HG03039 (cell line): Measurements from ENCODE around the gene PCDHGA2.
"Not testable (repeated sequence)": the region's sequence is repeated elsewhere in the genome, so short reads cannot be mapped to it uniquely, and the experiment has no call there.

Source experiments
- ATAC-seq: cut with Tn5 transposase; IDR thresholded peaks from one replicate; pipeline ENCODE4 v1.9.1; 2021; ENCODE audit warnings: mild to moderate bottlenecking, moderate library complexity; ENCODE audit not compliant: unreplicated experiment

The PCDHGA2 gene

DNA sequence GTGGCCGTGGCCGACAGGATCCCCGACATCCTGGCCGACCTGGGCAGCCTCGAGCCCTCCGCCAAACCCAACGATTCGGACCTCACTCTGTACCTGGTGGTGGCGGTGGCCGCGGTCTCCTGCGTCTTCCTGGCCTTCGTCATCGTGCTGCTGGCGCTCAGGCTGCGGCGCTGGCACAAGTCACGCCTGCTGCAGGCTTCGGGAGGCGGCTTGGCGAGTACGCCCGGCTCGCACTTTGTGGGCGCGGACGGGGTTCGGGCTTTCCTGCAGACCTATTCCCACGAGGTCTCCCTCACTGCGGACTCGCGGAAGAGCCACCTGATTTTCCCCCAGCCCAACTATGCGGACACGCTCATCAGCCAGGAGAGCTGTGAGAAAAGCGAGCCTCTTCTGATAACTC, 7.5 kb downstream of the PCDHGA2 start:
- not testable (repeated sequence) for ATAC-seq

DNA sequence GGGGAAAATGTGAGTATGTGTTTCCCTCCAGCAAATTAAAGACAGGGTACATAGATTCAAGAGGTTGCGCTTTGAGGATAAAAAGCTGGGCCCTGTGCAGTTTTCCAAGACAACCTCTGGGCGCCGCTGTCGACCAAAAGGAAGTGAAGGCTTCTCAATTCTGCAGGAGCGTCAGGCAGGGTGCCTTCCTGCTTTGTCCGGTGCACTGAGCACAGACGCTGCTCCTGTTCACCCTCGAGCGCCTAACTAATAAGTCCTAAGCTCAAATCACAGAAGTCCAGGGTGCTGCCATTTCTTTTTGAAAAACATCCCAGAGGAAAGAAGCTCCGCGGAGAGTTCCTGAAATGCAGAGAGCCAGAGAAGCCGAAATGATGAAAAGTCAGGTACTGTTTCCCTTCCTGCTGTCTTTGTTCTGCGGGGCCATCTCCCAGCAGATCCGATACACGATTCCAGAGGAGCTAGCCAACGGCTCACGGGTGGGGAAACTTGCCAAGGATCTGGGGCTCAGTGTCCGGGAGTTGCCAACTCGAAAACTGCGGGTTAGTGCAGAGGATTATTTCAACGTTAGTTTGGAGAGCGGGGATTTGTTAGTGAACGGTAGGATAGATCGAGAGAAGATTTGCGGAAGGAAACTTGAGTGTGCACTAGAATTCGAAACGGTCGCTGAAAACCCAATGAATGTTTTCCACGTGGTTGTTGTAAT, 11.5 kb downstream of the PCDHGA2 start, which contains the start of gene PCDHGB1:
Gene PCDHGB1 (plus strand): TSS at position 183 of the 703 bp plus-strand sequence. CDS start 162 bp downstream, at position 345.
- ATAC-seq, result no peak

DNA sequence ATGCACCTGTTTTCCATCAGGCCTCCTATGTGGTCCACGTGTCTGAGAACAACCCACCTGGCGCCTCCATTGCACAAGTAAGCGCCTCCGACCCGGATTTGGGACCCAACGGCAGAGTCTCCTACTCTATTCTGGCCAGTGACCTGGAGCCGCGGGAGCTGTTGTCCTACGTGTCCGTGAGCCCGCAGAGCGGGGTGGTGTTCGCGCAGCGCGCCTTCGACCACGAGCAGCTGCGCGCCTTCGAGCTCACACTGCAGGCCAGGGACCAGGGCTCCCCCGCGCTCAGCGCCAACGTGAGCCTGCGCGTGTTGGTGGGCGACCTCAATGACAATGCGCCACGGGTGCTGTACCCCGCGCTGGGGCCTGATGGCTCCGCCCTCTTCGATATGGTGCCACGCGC, 13.0 kb downstream of the PCDHGA2 start:
- ATAC-seq, result no peak

DNA sequence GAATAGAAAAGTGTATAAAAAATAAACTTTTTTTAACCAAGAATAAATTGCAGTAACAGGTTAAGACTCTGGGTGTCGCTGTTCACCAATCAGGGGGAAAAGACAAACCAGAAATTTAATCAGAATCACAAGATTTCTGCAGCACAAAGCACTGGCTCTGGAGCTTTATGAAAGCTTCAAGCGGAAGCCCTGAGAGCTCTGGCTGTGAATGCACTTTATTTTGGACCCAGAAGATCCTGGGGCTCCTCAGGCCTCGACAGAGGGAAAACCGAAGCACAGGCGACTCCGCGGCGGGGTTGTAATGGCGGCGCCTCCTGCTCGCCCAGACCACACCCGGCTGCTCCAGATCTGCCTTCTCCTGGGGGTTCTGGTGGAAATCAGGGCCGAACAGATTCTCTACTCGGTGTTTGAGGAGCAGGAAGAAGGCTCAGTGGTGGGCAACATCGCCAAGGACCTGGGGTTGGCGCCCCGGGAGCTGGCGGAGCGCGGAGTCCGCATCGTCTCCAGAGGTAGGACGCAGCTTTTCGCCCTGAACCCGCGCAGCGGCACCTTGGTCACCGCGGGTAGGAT, 16.4 kb downstream of the PCDHGA2 start, which contains the start of gene PCDHGA4:
Gene PCDHGA4 (plus strand): TSS at position 122 of the 570 bp plus-strand sequence. CDS start 87 bp downstream, at position 209.
- no peak for ATAC-seq

DNA sequence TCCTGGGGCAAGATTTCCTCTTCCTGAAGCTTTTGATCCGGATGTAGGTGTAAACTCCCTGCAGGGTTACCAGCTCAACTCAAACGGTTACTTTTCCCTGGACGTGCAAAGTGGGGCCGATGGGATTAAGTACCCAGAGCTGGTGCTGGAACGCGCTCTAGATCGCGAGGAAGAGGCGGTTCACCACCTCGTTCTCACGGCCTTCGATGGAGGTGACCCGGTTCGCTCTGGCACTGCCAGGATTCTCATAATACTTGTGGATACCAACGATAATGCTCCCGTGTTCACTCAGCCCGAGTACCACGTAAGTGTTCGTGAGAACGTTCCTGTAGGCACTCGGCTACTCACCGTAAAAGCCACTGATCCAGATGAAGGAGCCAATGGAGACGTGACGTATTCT, 17.1 kb downstream of the PCDHGA2 start:
- ATAC-seq, result no peak

DNA sequence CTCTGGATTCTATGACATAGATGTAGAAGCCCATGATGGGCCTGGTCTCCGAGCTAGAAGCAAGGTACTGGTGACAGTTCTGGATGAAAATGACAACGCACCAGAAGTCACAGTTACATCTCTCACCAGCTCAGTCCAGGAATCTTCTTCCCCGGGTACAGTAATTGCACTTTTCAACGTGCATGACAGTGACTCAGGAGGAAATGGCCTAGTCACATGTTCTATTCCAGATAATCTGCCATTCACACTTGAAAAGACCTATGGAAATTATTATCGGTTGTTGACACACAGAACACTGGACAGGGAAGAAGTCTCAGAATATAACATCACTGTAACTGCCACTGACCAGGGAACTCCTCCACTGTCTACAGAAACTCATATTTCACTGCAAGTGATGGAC, 17.6 kb downstream of the PCDHGA2 start:
- no peak for ATAC-seq

DNA sequence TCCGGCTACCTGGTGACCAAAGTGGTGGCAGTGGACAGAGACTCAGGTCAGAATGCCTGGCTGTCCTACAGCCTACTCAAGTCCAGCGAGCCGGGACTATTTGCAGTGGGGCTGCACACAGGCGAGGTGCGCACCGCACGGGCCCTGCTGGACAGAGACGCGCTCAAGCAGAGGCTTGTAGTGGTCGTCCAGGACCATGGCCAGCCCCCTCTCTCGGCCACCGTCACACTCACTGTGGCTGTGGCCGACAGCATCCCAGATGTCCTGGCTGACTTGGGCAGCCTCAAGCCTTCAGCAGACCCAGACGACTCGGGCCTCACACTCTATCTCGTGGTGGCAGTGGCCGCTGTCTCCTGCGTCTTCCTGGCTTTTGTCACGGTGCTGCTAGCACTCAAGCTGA, 18.4 kb downstream of the PCDHGA2 start:
- no peak for ATAC-seq

DNA sequence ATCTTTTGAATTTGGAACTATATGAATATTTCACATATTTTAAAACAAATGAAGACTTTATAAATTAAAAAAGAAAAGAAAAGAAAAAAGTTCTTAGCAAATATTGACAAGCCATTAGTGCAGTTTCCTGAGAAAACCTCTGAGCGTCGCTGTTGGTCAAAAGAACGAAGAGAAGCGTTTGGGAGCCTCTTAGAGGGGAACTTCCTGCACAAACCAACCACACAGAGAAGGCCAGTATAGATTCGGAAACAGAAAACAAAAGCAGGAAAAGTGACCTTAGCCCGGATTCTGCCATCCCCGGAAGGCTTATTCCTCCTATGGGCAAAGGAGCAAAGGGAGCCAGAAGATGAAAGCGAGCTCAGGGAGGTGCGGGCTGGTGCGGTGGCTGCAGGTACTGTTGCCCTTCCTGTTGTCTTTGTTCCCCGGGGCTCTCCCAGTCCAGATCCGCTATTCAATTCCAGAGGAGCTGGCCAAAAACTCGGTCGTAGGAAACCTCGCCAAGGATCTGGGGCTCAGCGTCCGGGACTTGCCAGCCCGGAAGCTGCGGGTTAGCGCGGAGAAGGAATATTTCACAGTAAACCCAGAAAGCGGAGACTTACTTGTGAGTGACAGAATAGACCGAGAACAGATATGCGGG, 21.3 kb downstream of the PCDHGA2 start, which contains the start of gene PCDHGB2:
Gene PCDHGB2 (plus strand): TSS at position 205 of the 637 bp plus-strand sequence. CDS start 142 bp downstream, at position 347.
- ATAC-seq, result no peak

DNA sequence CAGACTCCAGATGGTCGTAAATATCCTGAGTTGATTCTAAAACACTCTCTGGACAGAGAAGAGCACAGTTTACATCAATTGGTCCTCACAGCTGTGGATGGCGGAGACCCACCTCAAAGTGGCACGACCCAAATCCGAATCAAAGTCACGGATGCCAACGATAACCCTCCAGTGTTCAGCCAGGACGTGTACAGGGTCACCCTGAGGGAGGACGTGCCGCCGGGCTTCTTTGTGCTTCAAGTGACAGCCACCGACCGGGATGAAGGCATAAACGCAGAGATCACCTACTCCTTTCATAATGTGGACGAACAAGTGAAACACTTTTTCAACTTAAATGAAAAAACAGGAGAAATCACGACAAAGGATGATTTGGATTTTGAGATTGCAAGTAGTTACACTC, 22.1 kb downstream of the PCDHGA2 start:
- no peak for ATAC-seq

DNA sequence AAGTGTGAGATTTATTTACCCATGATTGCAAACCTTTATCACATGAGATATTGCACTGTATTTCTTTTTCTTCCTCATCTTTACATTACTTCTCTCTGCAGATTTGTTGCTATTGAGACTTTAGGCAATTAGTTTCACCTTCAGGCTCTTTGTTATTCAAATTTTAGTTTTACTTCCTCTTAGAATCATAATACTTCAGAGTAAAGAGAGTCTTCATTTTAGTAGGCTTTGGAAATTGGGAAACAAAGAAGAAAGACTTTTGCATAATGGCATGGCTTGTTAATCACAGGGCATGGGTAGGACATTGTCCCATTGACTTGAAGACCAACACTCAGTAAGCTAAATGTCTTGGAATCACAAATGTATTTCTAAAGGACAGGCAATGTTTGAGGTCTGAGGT, 24.2 kb downstream of the PCDHGA2 start:
- no peak for ATAC-seq

DNA sequence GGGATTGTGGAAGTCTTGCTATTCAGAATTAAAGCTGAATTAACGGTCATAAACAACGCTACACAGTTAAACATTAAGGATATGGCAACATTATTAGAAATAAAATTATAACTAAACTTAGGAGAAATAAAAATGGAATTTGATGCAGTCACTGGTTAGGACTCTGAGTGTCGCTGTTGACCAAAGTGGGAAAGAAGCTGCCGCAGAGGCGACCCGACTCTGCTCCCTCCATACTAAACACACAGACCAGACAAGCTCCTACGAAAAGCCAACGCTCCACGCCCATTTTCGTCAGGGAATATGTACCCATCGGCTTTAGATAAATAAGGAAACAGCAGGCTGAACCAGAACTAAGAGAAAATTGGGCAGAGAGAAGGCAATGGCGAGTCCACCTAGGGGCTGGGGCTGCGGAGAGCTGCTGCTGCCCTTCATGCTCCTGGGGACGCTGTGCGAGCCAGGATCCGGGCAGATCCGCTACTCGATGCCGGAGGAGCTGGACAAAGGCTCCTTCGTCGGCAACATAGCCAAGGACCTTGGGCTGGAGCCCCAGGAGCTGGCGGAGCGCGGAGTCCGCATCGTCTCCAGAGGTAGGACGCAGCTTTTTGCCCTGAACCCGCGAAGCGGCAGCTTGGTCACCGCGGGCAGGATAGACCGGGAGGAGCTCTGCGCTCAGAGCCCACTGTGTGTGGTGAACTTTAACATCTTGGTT, 25.5 kb downstream of the PCDHGA2 start, which contains the start of gene PCDHGA5:
Gene PCDHGA5 (plus strand): TSS at position 211 of the 709 bp plus-strand sequence. CDS start 169 bp downstream, at position 380.
- ATAC-seq, result no peak

DNA sequence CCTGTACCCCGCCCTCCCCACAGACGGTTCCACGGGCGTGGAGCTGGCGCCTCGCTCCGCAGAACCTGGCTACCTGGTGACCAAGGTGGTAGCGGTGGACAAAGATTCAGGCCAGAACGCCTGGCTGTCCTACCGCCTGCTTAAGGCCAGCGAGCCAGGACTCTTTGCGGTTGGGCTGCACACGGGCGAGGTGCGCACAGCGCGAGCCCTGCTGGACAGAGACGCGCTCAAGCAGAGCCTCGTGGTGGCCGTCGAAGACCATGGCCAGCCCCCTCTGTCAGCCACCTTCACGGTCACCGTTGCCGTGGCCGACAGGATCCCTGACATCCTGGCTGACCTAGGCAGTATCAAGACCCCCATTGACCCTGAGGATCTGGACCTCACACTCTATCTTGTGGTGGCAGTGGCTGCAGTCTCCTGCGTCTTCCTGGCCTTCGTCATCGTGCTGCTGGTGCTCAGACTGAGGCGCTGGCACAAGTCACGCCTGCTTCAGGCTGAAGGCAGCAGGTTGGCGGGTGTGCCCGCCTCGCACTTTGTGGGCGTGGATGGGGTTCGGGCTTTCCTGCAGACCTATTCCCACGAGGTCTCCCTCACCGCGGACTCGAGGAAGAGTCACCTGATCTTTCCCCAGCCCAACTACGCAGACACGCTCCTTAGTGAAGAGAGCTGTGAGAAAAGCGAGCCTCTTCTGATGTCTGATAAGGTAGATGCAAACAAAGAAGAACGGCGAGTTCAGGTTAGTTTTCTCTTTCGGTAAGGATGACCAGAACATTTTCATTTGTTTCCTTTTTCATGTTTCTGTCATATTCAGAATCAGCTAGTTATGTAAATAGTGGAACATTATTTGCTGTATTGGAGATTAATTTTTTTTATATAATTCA, 27.7 kb downstream of the PCDHGA2 start:
- ATAC-seq, result no peak

DNA sequence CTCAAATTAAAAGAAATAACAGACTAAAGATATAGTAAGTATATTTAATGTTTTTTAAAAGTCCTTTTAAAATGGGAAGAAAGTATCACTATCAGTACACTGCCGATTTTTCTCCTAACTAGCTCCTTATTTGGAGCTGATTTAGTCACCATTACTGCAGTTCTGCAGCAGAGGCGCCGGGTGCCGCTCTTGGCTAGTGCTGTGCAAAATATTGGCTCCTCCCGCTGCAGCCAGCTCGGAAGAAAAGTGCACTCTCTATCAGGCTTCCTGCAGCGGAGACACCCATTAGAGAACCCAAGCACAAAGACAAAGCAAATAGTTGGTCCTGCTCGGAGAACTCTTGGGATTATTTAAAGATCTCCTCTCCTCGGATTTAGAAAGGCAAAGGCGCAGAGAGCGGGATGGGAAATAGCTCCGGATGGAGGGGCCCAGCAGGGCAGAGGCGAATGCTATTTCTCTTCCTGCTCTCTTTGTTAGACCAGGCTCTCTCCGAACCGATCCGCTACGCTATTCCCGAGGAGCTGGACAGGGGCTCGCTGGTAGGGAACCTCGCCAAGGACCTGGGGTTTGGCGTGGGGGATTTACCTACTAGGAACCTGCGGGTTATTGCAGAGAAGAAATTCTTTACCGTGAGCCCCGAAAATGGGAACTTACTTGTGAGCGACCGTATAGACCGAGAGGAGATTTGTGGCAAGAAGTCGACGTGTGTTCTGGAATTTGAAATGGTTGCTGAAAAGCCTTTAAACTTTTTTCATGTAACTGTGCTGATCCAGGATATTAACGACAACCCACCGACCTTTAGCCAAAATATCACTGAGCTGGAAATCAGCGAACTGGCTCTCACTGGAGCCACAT, 31.7 kb downstream of the PCDHGA2 start, which contains the start of gene PCDHGB3:
Gene PCDHGB3 (plus strand): TSS at position 249 of the 855 bp plus-strand sequence. CDS start 153 bp downstream, at position 402.
- no peak for ATAC-seq

DNA sequence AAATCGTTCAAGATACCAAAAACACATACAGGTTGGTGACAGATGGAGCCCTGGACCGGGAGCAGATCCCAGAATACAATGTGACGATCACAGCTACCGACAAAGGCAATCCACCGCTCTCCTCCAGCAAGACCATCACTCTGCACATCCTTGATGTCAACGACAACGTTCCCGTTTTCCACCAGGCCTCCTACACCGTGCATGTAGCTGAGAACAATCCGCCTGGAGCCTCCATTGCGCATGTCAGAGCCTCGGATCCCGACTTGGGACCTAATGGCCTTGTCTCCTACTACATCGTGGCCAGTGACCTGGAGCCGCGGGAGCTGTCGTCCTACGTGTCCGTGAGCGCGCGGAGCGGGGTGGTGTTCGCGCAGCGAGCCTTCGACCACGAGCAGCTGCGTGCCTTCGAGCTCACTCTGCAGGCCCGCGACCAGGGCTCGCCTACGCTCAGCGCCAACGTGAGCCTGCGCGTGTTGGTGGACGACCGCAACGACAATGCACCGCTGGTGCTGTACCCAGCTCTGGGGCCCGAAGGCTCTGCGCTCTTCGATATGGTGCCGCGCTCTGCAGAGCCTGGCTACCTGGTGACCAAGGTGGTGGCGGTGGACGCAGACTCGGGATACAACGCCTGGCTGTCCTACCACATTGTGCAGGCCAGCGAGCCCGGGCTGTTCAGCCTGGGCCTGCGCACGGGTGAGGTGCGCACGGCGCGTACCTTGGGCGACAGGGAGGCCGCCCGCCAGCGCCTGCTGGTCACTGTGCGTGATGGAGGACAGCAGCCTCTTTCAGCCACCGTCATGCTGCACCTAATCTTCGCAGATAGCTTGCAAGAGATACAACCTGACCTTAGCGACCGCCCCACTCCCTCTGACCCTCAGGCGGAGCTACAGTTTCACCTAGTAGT, 33.3 kb downstream of the PCDHGA2 start:
- no peak for ATAC-seq

DNA sequence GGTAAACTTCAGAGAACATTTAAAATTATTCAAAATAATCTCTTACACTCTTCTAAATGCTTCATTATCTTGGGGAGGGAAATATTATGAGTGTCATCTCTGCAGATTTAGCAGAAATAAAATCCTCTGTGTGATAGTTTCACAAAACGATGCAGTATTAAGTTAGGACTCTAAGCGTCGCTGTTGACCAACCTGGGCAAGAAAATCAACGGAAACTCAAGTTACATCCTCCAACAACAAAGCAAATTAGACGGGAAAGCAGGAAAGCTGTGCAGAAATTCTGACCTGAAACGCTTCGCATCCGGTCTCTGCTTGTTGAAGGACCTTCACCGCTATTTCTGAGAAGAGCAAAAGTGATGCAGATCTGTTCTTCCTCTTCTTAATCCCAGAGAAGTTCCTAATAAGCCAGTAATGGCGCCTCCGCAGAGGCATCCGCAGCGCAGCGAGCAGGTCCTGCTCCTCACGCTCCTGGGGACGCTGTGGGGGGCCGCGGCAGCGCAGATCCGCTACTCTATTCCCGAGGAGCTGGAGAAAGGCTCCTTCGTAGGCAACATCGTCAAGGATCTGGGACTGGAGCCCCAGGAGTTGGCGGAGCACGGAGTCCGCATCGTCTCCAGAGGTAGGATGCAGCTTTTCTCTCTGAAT, 35.2 kb downstream of the PCDHGA2 start, which contains the start of gene PCDHGA6:
Gene PCDHGA6 (plus strand): TSS at position 219 of the 645 bp plus-strand sequence. CDS start 193 bp downstream, at position 412.
- no peak for ATAC-seq

DNA sequence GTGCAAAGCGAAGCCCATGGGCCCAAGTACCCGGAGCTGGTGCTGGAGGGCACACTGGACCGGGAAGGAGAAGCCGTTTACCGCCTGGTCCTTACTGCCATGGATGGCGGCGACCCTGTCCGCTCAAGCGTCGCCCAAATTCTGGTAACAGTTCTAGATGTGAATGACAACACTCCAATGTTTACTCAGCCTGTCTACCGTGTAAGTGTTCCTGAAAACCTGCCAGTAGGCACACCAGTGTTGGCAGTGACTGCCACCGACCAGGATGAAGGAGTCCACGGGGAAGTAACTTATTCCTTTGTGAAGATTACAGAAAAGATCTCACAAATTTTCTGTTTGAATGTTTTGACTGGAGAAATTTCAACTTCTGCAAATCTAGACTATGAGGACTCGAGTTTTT, 36.1 kb downstream of the PCDHGA2 start:
- no peak for ATAC-seq

DNA sequence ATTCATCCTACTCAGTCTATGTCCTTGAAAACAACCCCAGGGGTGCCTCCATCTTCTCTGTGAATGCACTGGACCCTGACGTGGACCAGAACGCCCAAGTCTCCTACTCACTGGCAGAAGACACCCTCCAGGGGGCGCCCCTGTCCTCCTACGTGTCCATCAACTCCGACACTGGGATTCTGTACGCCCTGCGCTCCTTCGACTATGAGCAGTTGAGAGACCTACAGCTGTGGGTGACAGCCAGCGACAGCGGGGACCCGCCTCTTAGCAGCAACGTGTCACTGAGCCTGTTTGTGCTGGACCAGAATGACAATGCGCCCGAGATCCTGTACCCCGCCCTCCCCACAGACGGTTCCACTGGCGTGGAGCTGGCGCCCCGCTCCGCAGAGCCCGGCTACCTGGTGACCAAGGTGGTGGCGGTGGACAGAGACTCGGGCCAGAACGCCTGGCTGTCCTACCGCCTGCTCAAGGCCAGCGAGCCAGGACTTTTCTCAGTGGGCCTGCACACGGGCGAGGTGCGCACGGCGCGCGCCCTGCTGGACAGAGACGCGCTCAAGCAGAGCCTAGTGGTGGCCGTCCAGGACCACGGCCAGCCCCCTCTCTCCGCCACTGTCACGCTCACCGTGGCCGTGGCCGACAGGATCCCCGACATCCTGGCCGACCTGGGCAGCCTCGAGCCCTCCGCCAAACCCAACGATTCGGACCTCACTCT, 37.0 kb downstream of the PCDHGA2 start:
- ATAC-seq, result not testable (repeated sequence)
